SU-DHL-6 (cell line): Measurements from ENCODE around the gene AGPS.

Experiments
- CTCF ChIP-seq: fragments of 200-600 bp; sonication (generic); IDR thresholded peaks from one replicate; pipeline ENCODE4 v1.5.1; 2017; ENCODE audit warnings: antibody characterized with exemption, mild to moderate bottlenecking, low read length, moderate library complexity; ENCODE audit not compliant: insufficient read depth, poor library complexity, severe bottlenecking
- EZH2phosphoT487 ChIP-seq: fragments of 200-600 bp; sonication (generic), shearing (Covaris generic); conservative IDR thresholded peaks from 2 replicates; pipeline ENCODE4 v1.6.1; 2018; ENCODE audit warnings: mild to moderate bottlenecking, antibody characterized with exemption, low read length, moderate library complexity, mixed read lengths

GRCh38 chr2:177396703-177397460, 4.3 kb downstream of the AGPS start:
- TF ChIP-seq EZH2phosphoT487: no peak
- TF ChIP-seq CTCF: no peak
